ENCODE data around the gene RASA3. TPM values are rescaled to one million over a fixed set of nuclear protein-coding genes. Genes with fewer than 3 reads are reported as not detected.

Gene RASA3
- total RNA-seq, 1 donor from 2014 or later: 41.1 TPM

DNA sequence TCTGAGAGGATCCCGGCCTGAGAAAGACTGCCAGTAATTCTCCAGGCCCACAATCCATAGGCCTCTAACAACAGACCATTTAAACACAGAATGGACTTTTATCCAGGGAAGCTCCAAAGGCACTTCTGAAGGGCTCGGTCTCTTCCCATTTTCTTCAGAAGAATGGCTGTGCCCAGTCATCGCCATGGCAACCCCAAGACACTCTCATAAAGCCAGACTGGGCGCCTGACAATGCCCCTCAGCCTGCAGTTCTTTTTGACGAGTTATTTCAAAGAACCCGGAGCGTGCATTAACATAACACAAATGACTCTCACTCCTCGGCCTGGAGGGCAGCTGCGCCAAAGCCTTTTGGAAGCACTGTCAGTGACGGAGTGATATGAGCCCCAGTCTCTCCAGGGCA lies 61.0 kb downstream of the RASA3 start:
- H3K27me3 Mint-ChIP-seq (ENCODE audit: low read depth, unreplicated experiment): no peaks in the 10 kb centered on the region
- no peak overlapping the region for H3K9ac ChIP-seq (ENCODE audit: low read length)
- H3K27ac Mint-ChIP-seq (ENCODE audit: unreplicated experiment): no peak overlapping the region
- H3K36me3 ChIP-seq (ENCODE audit: insufficient read depth, low read length): peaks cover 14% of the 10 kb centered on the region
- peaks cover 87% of the 10 kb centered on the region for H3K79me2 ChIP-seq (ENCODE audit: insufficient read depth, low read length)
- H4K20me1 ChIP-seq (ENCODE audit: insufficient read depth, low read length): peaks cover 53% of the 10 kb centered on the region
- H2AFZ ChIP-seq (ENCODE audit: low read depth, low read length): no peak overlapping the region
- FAIRE-seq: no peak
- H3K4me1 ChIP-seq (ENCODE audit: insufficient read depth, low read length): peaks cover 37% of the 10 kb centered on the region
- H3K9me3 ChIP-seq (ENCODE audit: insufficient read depth, low read depth, low read length): no peaks in the 10 kb centered on the region
- no peak overlapping the region for H3K4me2 ChIP-seq (ENCODE audit: low read length)
- peaks cover 24% of the 10 kb centered on the region for H3K4me1 Mint-ChIP-seq (ENCODE audit: low read depth, unreplicated experiment)
- H3K27me3 ChIP-seq (ENCODE audit: insufficient read depth, low read length): no peaks in the 10 kb centered on the region
- TF ChIP-seq EZH2 (IDR thresholded peaks at IDR 0.05; ENCODE audit: insufficient read depth, low read length): no peak
- TF ChIP-seq, protein P1, sequence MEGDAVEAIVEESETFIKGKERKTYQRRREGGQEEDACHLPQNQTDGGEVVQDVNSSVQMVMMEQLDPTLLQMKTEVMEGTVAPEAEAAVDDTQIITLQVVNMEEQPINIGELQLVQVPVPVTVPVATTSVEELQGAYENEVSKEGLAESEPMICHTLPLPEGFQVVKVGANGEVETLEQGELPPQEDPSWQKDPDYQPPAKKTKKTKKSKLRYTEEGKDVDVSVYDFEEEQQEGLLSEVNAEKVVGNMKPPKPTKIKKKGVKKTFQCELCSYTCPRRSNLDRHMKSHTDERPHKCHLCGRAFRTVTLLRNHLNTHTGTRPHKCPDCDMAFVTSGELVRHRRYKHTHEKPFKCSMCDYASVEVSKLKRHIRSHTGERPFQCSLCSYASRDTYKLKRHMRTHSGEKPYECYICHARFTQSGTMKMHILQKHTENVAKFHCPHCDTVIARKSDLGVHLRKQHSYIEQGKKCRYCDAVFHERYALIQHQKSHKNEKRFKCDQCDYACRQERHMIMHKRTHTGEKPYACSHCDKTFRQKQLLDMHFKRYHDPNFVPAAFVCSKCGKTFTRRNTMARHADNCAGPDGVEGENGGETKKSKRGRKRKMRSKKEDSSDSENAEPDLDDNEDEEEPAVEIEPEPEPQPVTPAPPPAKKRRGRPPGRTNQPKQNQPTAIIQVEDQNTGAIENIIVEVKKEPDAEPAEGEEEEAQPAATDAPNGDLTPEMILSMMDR (IDR thresholded peaks at IDR 0.05; ENCODE audit: insufficient read depth, low read depth, low read length): no peak
- H3K27ac ChIP-seq (ENCODE audit: low read depth, low read length): no peak overlapping the region
- peak overlapping the region; percentile 54 for H3K4me3 Mint-ChIP-seq (ENCODE audit: unreplicated experiment)
- DNase-seq (ENCODE audit: low read depth): no peak
- H3K36me3 Mint-ChIP-seq (ENCODE audit: low read depth, unreplicated experiment): peaks cover 20% of the 10 kb centered on the region
- H3K4me3 ChIP-seq (ENCODE audit: insufficient read depth, low read depth, low read length): no peak overlapping the region
- H3K9me3 Mint-ChIP-seq (ENCODE audit: unreplicated experiment): peaks cover 3% of the 10 kb centered on the region

DNA sequence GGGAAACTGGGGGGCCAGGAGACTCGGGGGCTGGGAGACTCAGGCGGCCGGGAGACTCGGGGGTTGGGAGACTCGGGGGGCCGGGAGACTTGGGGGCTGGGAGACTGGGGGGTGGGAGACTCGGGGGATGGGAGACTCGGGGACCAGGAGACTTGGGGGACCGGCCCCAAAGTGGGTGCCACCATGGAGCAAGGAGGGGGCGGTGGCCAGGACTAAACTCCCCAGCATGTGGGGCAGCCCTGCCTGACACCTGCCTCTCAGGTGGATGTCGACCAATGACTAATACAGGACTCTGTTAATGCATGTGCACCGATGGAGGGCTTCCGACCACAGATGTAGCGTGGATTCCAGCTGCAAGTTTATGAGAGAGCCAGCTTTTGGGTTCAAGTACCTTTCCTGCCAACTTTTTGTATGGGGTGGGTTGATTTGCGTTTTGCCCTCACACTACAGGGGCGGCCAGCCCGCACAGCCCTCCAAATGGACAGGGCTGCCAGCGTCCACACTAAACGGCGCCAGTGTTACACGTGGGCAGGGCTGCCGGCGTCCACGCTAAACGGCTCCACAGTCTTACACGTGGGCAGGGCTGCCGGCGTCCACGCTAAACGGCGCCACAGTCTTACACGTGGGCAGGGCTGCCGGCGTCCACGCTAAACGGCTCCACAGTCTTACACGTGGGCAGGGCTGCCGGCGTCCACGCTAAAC lies 62.2 kb downstream of the RASA3 start:
- H3K27me3 ChIP-seq (ENCODE audit: insufficient read depth, low read length): no peaks in the 10 kb centered on the region
- H3K4me1 Mint-ChIP-seq (ENCODE audit: low read depth, unreplicated experiment): peaks cover 34% of the 10 kb centered on the region
- peaks cover 49% of the 10 kb centered on the region for H3K4me1 ChIP-seq (ENCODE audit: insufficient read depth, low read length)
- H3K9me3 ChIP-seq (ENCODE audit: insufficient read depth, low read depth, low read length): no peaks in the 10 kb centered on the region
- no peaks in the 10 kb centered on the region for H3K27me3 Mint-ChIP-seq (ENCODE audit: low read depth, unreplicated experiment)
- H3K4me2 ChIP-seq (ENCODE audit: low read length): no peak overlapping the region
- no peak overlapping the region for H3K4me3 ChIP-seq (ENCODE audit: insufficient read depth, low read depth, low read length)
- TF ChIP-seq EZH2 (IDR thresholded peaks at IDR 0.05; ENCODE audit: insufficient read depth, low read length): no peak
- TF ChIP-seq, protein P1 (IDR thresholded peaks at IDR 0.05; ENCODE audit: insufficient read depth, low read depth, low read length): no peak
- no peak overlapping the region for H3K27ac Mint-ChIP-seq (ENCODE audit: unreplicated experiment)
- no peak for FAIRE-seq
- peaks cover 3% of the 10 kb centered on the region for H3K9me3 Mint-ChIP-seq (ENCODE audit: unreplicated experiment)
- no peak overlapping the region for H3K4me3 Mint-ChIP-seq (ENCODE audit: unreplicated experiment)
- H3K79me2 ChIP-seq (ENCODE audit: insufficient read depth, low read length): peaks cover 83% of the 10 kb centered on the region
- H2AFZ ChIP-seq (ENCODE audit: low read depth, low read length): no peak overlapping the region
- no peak for DNase-seq (ENCODE audit: low read depth)
- H3K27ac ChIP-seq (ENCODE audit: low read depth, low read length): no peak overlapping the region
- H4K20me1 ChIP-seq (ENCODE audit: insufficient read depth, low read length): peaks cover 50% of the 10 kb centered on the region
- peaks cover 14% of the 10 kb centered on the region for H3K36me3 ChIP-seq (ENCODE audit: insufficient read depth, low read length)
- no peak overlapping the region for H3K9ac ChIP-seq (ENCODE audit: low read length)
- H3K36me3 Mint-ChIP-seq (ENCODE audit: low read depth, unreplicated experiment): peaks cover 20% of the 10 kb centered on the region

Data from astrocyte (in vitro differentiated cells and primary cell).